ENCODE data around the gene C1orf35. TPM values are rescaled to one million over a fixed set of nuclear protein-coding genes. Genes with fewer than 3 reads are reported as not detected.
A peak's percentile ranks its signal among the peaks of the same experiment; 100 is the strongest.

C1orf35 gene
- total RNA-seq, 1 experiment from 2014 or later: 31.0 TPM

- no peak overlapping the region for H4K91ac ChIP-seq (ENCODE audit: insufficient read length, low read depth, low read length)
- no peak overlapping the region for H3K23ac ChIP-seq (ENCODE audit: insufficient read length, low read depth, low read length)
- H3K4me1 Mint-ChIP-seq: peaks cover 4 to 15% of the 10 kb centered on the region in 2 experiments
- no peak for TF ChIP-seq CTCF (conservative IDR thresholded peaks at IDR 0.05)
- H3K79me2 ChIP-seq (ENCODE audit: insufficient read depth, low read length): peaks cover 15% of the 10 kb centered on the region; the same call in 1 of the 2 replicates
- H3K9me3 Mint-ChIP-seq: no peaks in the 10 kb centered on the region
- peaks cover 2% of the 10 kb centered on the region for H4K20me1 ChIP-seq (ENCODE audit: control insufficient read depth, insufficient read depth, insufficient read length)
- H2BK15ac ChIP-seq (ENCODE audit: low read depth, low read length): no peak overlapping the region
- H3K4me3 Mint-ChIP-seq: peak overlapping the region; percentile 81 to 91
- H3K18ac ChIP-seq (ENCODE audit: insufficient read length, low read depth, low read length): no peak overlapping the region
- H2BK5ac ChIP-seq (ENCODE audit: insufficient read length, low read length): no peak overlapping the region
- H3K4ac ChIP-seq (ENCODE audit: low read depth, low read length): no peak overlapping the region
- peaks cover 8% of the 10 kb centered on the region for H3K79me1 ChIP-seq (ENCODE audit: insufficient read depth, low read depth, low read length, poor library complexity, severe bottlenecking)
- no peak overlapping the region for H2AK5ac ChIP-seq (ENCODE audit: insufficient read length, low read length)
- peak; percentile 22 for DNase-seq
- H2BK20ac ChIP-seq (ENCODE audit: low read depth, low read length, poor library complexity, severe bottlenecking): no peak overlapping the region
- peak overlapping the region; percentile 85 for H3K4me2 ChIP-seq (ENCODE audit: insufficient read depth, insufficient read length, low read length)
- H3T11ph ChIP-seq (ENCODE audit: low read length): no peak overlapping the region
- no peaks in the 10 kb centered on the region; the same call in 1 of the 2 replicates for H3K27me3 ChIP-seq (ENCODE audit: insufficient read depth, low read length)
- H3K27me3 Mint-ChIP-seq (ENCODE audit: low read depth): peaks cover 26% of the 10 kb centered on the region
- no peaks in the 10 kb centered on the region for H3K9me3 ChIP-seq (ENCODE audit: control insufficient read depth, low read depth, low read length)
- no peak overlapping the region for H4K5ac ChIP-seq (ENCODE audit: insufficient read length, low read depth, low read length)
- peak overlapping the region; percentile 85 for H3K9ac ChIP-seq (ENCODE audit: extremely low read depth, insufficient read length, low read length)
- no CpG with 5 or more reads among the region's 27 CpGs for WGBS (ENCODE audit: extremely low coverage, insufficient read length, low lambda C conversion rate)
- no peak overlapping the region for H2BK12ac ChIP-seq (ENCODE audit: insufficient read length, low read depth, low read length)
- no peak overlapping the region for H3K56ac ChIP-seq (ENCODE audit: insufficient read length, low read depth, low read length)
- H3K14ac ChIP-seq (ENCODE audit: insufficient read depth, low read length): no peak overlapping the region
- no peak overlapping the region for H2AFZ ChIP-seq (ENCODE audit: low read length)
- no peak overlapping the region for H4K8ac ChIP-seq (replicated peaks; ENCODE audit: insufficient read length, low read depth, low read length)
- H3K36me3 Mint-ChIP-seq (ENCODE audit: insufficient read depth in 1 of 3, low read depth in 3 of 3): no peaks in the 10 kb centered on the region; a peak in 1 of 7 replicates
- no peaks in the 10 kb centered on the region for H3K4me1 ChIP-seq (ENCODE audit: insufficient read depth, low read length)
- no peak overlapping the region for H2BK120ac ChIP-seq (ENCODE audit: low read depth, low read length, poor library complexity, severe bottlenecking)
- H3K27ac Mint-ChIP-seq: peak overlapping the region in 2 of 3 experiments; percentile 84 to 89; a peak in 3 of 7 replicates
- peaks cover 11% of the 10 kb centered on the region for H3K23me2 ChIP-seq (ENCODE audit: insufficient read length, low read depth, low read length, poor library complexity, severe bottlenecking)
- H3K27ac ChIP-seq (ENCODE audit: insufficient read length, low read depth, low read length): no peak overlapping the region
Observed at GRCh38 chr1:228141226-228142044, 38.3 kb upstream of the C1orf35 start.
